GM23248 (cell line): Measurements from ENCODE around the gene MRAS. TPM values are rescaled to one million over a fixed set of nuclear protein-coding genes. Genes with fewer than 3 reads are reported as not detected.

Source experiments
- DNase-seq: peaks from one replicate; pipeline ENCODE4 v3.0.0-alpha.2; 2015
- H2AFZ ChIP-seq: fragments of 200-600 bp; sonication (generic); 2 replicates; pipeline ENCODE4 v1.6.1; 2016; ENCODE audit warnings: antibody characterized with exemption
- H3F3A ChIP-seq: fragments of 200-600 bp; sonication (generic); 2 replicates; pipeline ENCODE4 v1.6.1; 2016; ENCODE audit warnings: mild to moderate bottlenecking, antibody characterized with exemption, mixed run types; ENCODE audit not compliant: insufficient read depth
- H3K27ac ChIP-seq: fragments of 200-600 bp; sonication (generic); 2 replicates; pipeline ENCODE4 v1.5.1; 2016; ENCODE audit warnings: mild to moderate bottlenecking
- H3K27me3 ChIP-seq: fragments of 200-600 bp; sonication (generic); replicated peaks from 2 replicates; pipeline ENCODE4 v1.6.1; 2016; ENCODE audit warnings: mild to moderate bottlenecking; ENCODE audit not compliant: insufficient read depth
- H3K36me3 ChIP-seq: fragments of 200-600 bp; sonication (generic); 2 replicates; pipeline ENCODE4 v1.6.1; 2016; ENCODE audit warnings: low read depth, mild to moderate bottlenecking
- H3K4me1 ChIP-seq: fragments of 200-600 bp; sonication (generic); 2 replicates; pipeline ENCODE4 v1.6.1; 2016; ENCODE audit warnings: mild to moderate bottlenecking; ENCODE audit not compliant: insufficient read depth
- H3K4me2 ChIP-seq: fragments of 200-600 bp; sonication (generic); one replicate; pipeline ENCODE4 v1.6.1; 2016; ENCODE audit warnings: mild to moderate bottlenecking; ENCODE audit not compliant: unreplicated experiment
- H3K4me3 ChIP-seq: fragments of 200-600 bp; sonication (generic); 2 replicates; pipeline ENCODE4 v1.5.1; 2016; ENCODE audit warnings: mild to moderate bottlenecking
- H3K79me2 ChIP-seq: fragments of 200-600 bp; sonication (generic); 2 replicates; pipeline ENCODE4 v1.6.1; 2016; ENCODE audit warnings: mild to moderate bottlenecking; ENCODE audit not compliant: insufficient read depth
- H3K9ac ChIP-seq: fragments of 200-600 bp; sonication (generic); 2 replicates; pipeline ENCODE4 v1.6.1; 2016; ENCODE audit warnings: mild to moderate bottlenecking
- H3K9me2 ChIP-seq: fragments of 200-600 bp; sonication (generic); 2 replicates; pipeline ENCODE4 v1.6.1; 2016; ENCODE audit warnings: mixed run types, mild to moderate bottlenecking, moderate library complexity; ENCODE audit not compliant: insufficient read depth
- H3K9me3 ChIP-seq: fragments of 200-600 bp; sonication (generic); one replicate; pipeline ENCODE4 v1.6.1; 2017; ENCODE audit warnings: low read depth
- H4K20me1 ChIP-seq: fragments of 200-600 bp; sonication (generic); 2 replicates; pipeline ENCODE4 v1.6.0; 2016; ENCODE audit not compliant: insufficient read depth
- EZH2 ChIP-seq: fragments of 200-600 bp; sonication (generic); IDR thresholded peaks from 2 replicates; pipeline ENCODE4 v1.6.1; 2018; ENCODE audit warnings: antibody characterized with exemption, mild to moderate bottlenecking; ENCODE audit not compliant: insufficient read depth, poor library complexity, severe bottlenecking
- EZH2phosphoT487 ChIP-seq: fragments of 200-600 bp; sonication (generic); IDR thresholded peaks from 2 replicates; pipeline ENCODE4 v1.6.1; 2018; ENCODE audit warnings: antibody characterized with exemption, moderate library complexity, mild to moderate bottlenecking, low read depth; ENCODE audit not compliant: insufficient read depth
- WGBS, 2 experiments: methylation state at CpG; one replicate each; pipeline ENCODE4 v1.1.6; 2015 to 2017; ENCODE audit warnings: low lambda C conversion rate in 2 of 2, low coverage in 1 of 2; ENCODE audit errors: missing lambda C conversion rate in 2 of 2; 5-methylcytosine and 5-hydroxymethylcytosine counted together
- in situ Hi-C: fragments of 300-500 bp; cut with MboI; formaldehyde crosslinking; loops from 2 replicates; pipeline ENCODE4 v1.15.0; 2020
- polyA plus RNA-seq: library from polyadenylated mRNA; unstranded; fragments of >200 nt; fragmentation: Nextera tagmentation; extraction: Ambion mirVana; gene quantifications from 2 replicates; pipeline ENCODE4 v1.2.1, GENCODE V29; 2016
- total RNA-seq: library from RNA; depleted of rRNA; stranded (reverse); fragments of >200 nt; shearing (Covaris generic); gene quantifications from 2 replicates; pipeline ENCODE4 v1.2.3, GENCODE V29; 2014

The MRAS gene
- total and polyA plus RNA-seq, 2 experiments from 2014 or later, result 54.9 to 65.1 TPM

GRCh38 chr3:138440596-138440995 lies 92.2 kb downstream of the MRAS start:
- Histone ChIP-seq H3K9me2 (no peaks in the 10 kb centered on the region), H3K4me2 (peak overlapping the region; percentile 20), H3F3A (peaks cover 25% of the 10 kb centered on the region), H3K9me3 (no peaks in the 10 kb centered on the region), H3K27ac (peak overlapping the region; percentile 53), H3K79me2 (no peaks in the 10 kb centered on the region), H3K4me3 (no peak overlapping the region), H3K9ac (no peak overlapping the region), H3K27me3 (no peaks in the 10 kb centered on the region), H3K4me1 (peaks cover 42% of the 10 kb centered on the region), H3K36me3 (no peaks in the 10 kb centered on the region), H2AFZ (no peak overlapping the region), H4K20me1 (no peaks in the 10 kb centered on the region)
- 11 to 16% methylated on average over 3 of the region's 3 CpGs for WGBS, 2 experiments
- peak; percentile 92 for DNase-seq
- TF ChIP-seq EZH2phosphoT487 (no peak), EZH2 (no peak)
- in situ Hi-C loops, result no loop called here

DNA sequence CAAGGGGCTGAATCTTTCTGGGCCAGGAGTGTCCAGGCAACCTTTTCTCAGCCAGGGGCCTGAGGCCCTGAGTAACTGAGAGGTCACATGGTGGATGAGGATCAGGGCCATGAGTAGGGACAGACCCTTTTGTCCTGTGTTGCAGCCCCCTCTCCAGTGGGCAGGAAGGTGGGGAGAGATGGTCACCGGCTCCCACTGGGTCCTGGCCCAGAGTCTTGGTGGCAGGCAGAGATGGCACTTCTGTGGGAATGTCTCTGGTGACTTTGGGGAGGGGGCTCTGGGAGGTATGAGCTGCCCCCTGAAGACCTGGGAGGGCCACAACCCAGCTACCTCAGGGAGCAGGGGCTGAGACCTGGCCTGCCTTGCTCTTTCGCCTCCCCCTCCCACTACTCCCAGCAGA lies 92.9 kb downstream of the MRAS start:
- Histone ChIP-seq H3K9me2 (no peaks in the 10 kb centered on the region), H3K9ac (no peak overlapping the region), H3K27ac (peak overlapping the region; percentile 53), H3K27me3 (no peaks in the 10 kb centered on the region), H3K9me3 (no peaks in the 10 kb centered on the region), H3F3A (peaks cover 25% of the 10 kb centered on the region), H4K20me1 (no peaks in the 10 kb centered on the region), H2AFZ (no peak overlapping the region), H3K4me2 (no peak overlapping the region), H3K36me3 (no peaks in the 10 kb centered on the region), H3K79me2 (no peaks in the 10 kb centered on the region), H3K4me1 (peaks cover 42% of the 10 kb centered on the region), H3K4me3 (no peak overlapping the region)
- DNase-seq, result no peak
- in situ Hi-C loops, result no loop called here
- 71 to 83% methylated on average over 2 of the region's 2 CpGs for WGBS, 2 experiments
- no peak for TF ChIP-seq EZH2phosphoT487

- DNase-seq, result peak; percentile 79
- Histone ChIP-seq H3K4me2 (peak overlapping the region; percentile 66), H3K27me3 (no peaks in the 10 kb centered on the region), H3K9me3 (no peaks in the 10 kb centered on the region), H4K20me1 (no peaks in the 10 kb centered on the region), H3K27ac (peak overlapping the region; percentile 6; the same call in 1 of the 2 replicates), H3K4me1 (peaks cover 42% of the 10 kb centered on the region), H3K79me2 (no peaks in the 10 kb centered on the region), H3K9me2 (no peaks in the 10 kb centered on the region), H3K4me3 (peak overlapping the region; percentile 16; the same call in 1 of the 2 replicates), H3F3A (peaks cover 25% of the 10 kb centered on the region), H3K36me3 (no peaks in the 10 kb centered on the region), H2AFZ (no peak overlapping the region), H3K9ac (no peak overlapping the region)
- in situ Hi-C loops, result no loop called here
- TF ChIP-seq EZH2phosphoT487 (no peak), EZH2 (no peak)
- WGBS, 2 experiments, result 5 to 8% methylated on average over 2 of the region's 2 CpGs
Measured at GRCh38 chr3:138441742-138442141, 93.4 kb downstream of the MRAS start.

GRCh38 chr3:138442433-138442832 lies 94.1 kb downstream of the MRAS start:
- no peak overlapping the region for H3K9ac ChIP-seq
- H3K9me3 ChIP-seq, result no peaks in the 10 kb centered on the region
- peaks cover 25% of the 10 kb centered on the region for H3F3A ChIP-seq
- no peak for TF ChIP-seq EZH2
- no peak for TF ChIP-seq EZH2phosphoT487
- H3K4me2 ChIP-seq, result peak overlapping the region; percentile 66
- H3K9me2 ChIP-seq, result no peaks in the 10 kb centered on the region
- 11 to 13% methylated on average over 5 of the region's 5 CpGs for WGBS, 2 experiments
- no peaks in the 10 kb centered on the region for H4K20me1 ChIP-seq
- H3K79me2 ChIP-seq, result no peaks in the 10 kb centered on the region
- H3K4me3 ChIP-seq, result 0 out of 2 replicates have a peak overlapping the region, but pooled peaks have one; percentile 16
- 0 out of 2 replicates have a peak overlapping the region, but pooled peaks have one; percentile 6 for H3K27ac ChIP-seq
- no peaks in the 10 kb centered on the region for H3K27me3 ChIP-seq
- H3K36me3 ChIP-seq, result no peaks in the 10 kb centered on the region
- in situ Hi-C loops, result no loop called here
- peak; percentile 89 for DNase-seq
- peaks cover 42% of the 10 kb centered on the region for H3K4me1 ChIP-seq
- peak overlapping the region; percentile 30; the same call in 1 of the 2 replicates for H2AFZ ChIP-seq

GRCh38 chr3:138443091-138443490 lies 94.7 kb downstream of the MRAS start:
- Histone ChIP-seq H3K9me3 (no peaks in the 10 kb centered on the region), H3K79me2 (no peaks in the 10 kb centered on the region), H3K4me2 (no peak overlapping the region), H3K36me3 (no peaks in the 10 kb centered on the region), H2AFZ (no peak overlapping the region), H3K4me3 (no peak overlapping the region), H3K27me3 (no peaks in the 10 kb centered on the region), H3F3A (peaks cover 25% of the 10 kb centered on the region), H3K27ac (no peak overlapping the region), H3K4me1 (peaks cover 42% of the 10 kb centered on the region), H3K9me2 (no peaks in the 10 kb centered on the region), H3K9ac (no peak overlapping the region), H4K20me1 (no peaks in the 10 kb centered on the region)
- TF ChIP-seq EZH2 (no peak), EZH2phosphoT487 (no peak)
- 54 to 60% methylated on average over 2 of the region's 2 CpGs for WGBS, 2 experiments
- DNase-seq, result no peak
- in situ Hi-C loops, result no loop called here
